Liver (tissue), 9 donors: Measurements from ENCODE around the gene HMHB1. TPM values are rescaled to one million over a fixed set of nuclear protein-coding genes. Genes with fewer than 3 reads are reported as not detected.

Experiments
- DNase-seq: peaks from one replicate; pipeline ENCODE4 v3.0.0-alpha.2; 2017; ENCODE audit warnings: low spot score
- H3K27ac ChIP-seq, 2 donors: one replicate each; pipeline ENCODE4 v1.7.0; 2013; ENCODE audit warnings: inconsistent platforms in 2 of 2, low read length in 2 of 2, control low read depth in 1 of 2, low read depth in 1 of 2, mild to moderate bottlenecking in 1 of 2
- H3K27me3 ChIP-seq, 4 donors: one replicate each; pipeline versions ENCODE4 v1.6.1 to v1.7.0; 2013; ENCODE audit warnings: low read length in 3 of 4, inconsistent platforms in 1 of 4, mild to moderate bottlenecking in 1 of 4, moderate library complexity in 1 of 4; ENCODE audit not compliant: control insufficient read depth in 4 of 4, insufficient read depth in 4 of 4
- H3K36me3 ChIP-seq, 4 donors: one replicate each; pipeline versions ENCODE4 v1.6.1 to v1.7.0; 2013; ENCODE audit warnings: low read length in 3 of 4, mild to moderate bottlenecking in 3 of 4, low read depth in 1 of 4, moderate library complexity in 1 of 4; ENCODE audit not compliant: control insufficient read depth in 4 of 4, insufficient read depth in 3 of 4
- H3K4me1 ChIP-seq, 4 donors: one replicate each; pipeline versions ENCODE4 v1.6.1 to v1.7.0; 2013; ENCODE audit warnings: low read length in 3 of 4, mild to moderate bottlenecking in 3 of 4, moderate library complexity in 1 of 4; ENCODE audit not compliant: control insufficient read depth in 4 of 4, insufficient read depth in 4 of 4
- H3K4me3 ChIP-seq, 3 donors: one replicate each; pipeline versions ENCODE4 v1.6.1 to v1.7.0; 2013; ENCODE audit warnings: low read length in 3 of 3, control low read depth in 1 of 3, low read depth in 1 of 3, mild to moderate bottlenecking in 1 of 3
- H3K9ac ChIP-seq, 2 donors: one replicate each; pipeline ENCODE4 v1.7.0; 2013; ENCODE audit warnings: low read length in 2 of 2, mild to moderate bottlenecking in 2 of 2, moderate library complexity in 2 of 2, control low read depth in 1 of 2, low read depth in 1 of 2
- H3K9me3 ChIP-seq, 4 donors: one replicate each; pipeline versions ENCODE4 v1.6.1 to v1.7.0; 2013; ENCODE audit warnings: low read length in 3 of 4; ENCODE audit not compliant: control insufficient read depth in 4 of 4
- ATF3 ChIP-seq: IDR thresholded peaks from 2 replicates; pipeline ENCODE4 v1.6.1; 2016; ENCODE audit warnings: antibody characterized with exemption
- CTCF ChIP-seq: fragments of 150-350 bp; IDR thresholded peaks from 2 replicates; pipeline ENCODE4 v1.5.1; 2017; ENCODE audit warnings: improper control_type of control experiment, low read depth, low read length; ENCODE audit not compliant: missing input control
- EGR1 ChIP-seq, 2 donors: IDR thresholded peaks; 2 replicates each; pipeline ENCODE4 v1.6.1; 2016 to 2018; ENCODE audit warnings: antibody characterized with exemption in 2 of 2, low read depth in 2 of 2
- FOXA1 ChIP-seq: IDR thresholded peaks from 2 replicates; pipeline ENCODE4 v1.6.1; 2016; ENCODE audit warnings: antibody characterized with exemption
- FOXA2 ChIP-seq: IDR thresholded peaks from 2 replicates; pipeline ENCODE4 v1.6.1; 2016; ENCODE audit warnings: antibody characterized with exemption
- HNF4A ChIP-seq, 2 donors: conservative IDR thresholded peaks; 2 replicates each; pipeline ENCODE4 v1.6.1; 2016; ENCODE audit warnings: antibody characterized with exemption in 2 of 2, mild to moderate bottlenecking in 2 of 2
- HNF4G ChIP-seq: IDR thresholded peaks from 2 replicates; pipeline ENCODE4 v1.6.1; 2016; ENCODE audit warnings: antibody characterized with exemption
- JUND ChIP-seq, 2 donors: IDR thresholded peaks; 2 replicates each; pipeline ENCODE4 v1.6.1; 2016; ENCODE audit warnings: antibody characterized with exemption in 2 of 2
- MAX ChIP-seq: IDR thresholded peaks from 2 replicates; pipeline ENCODE4 v1.6.1; 2016; ENCODE audit warnings: antibody characterized with exemption
- NR2F2 ChIP-seq: IDR thresholded peaks from 2 replicates; pipeline ENCODE4 v1.6.1; 2016; ENCODE audit warnings: antibody characterized with exemption
- RAD21 ChIP-seq, 2 donors: IDR thresholded peaks; 2 replicates each; pipeline ENCODE4 v1.6.1; 2016; ENCODE audit warnings: antibody characterized with exemption in 2 of 2, mild to moderate bottlenecking in 2 of 2
- RXRA ChIP-seq, 2 donors: IDR thresholded peaks; 2 replicates each; pipeline ENCODE4 v1.6.1; 2017 to 2018; ENCODE audit warnings: antibody characterized with exemption in 2 of 2, mild to moderate bottlenecking in 1 of 2
- SP1 ChIP-seq: IDR thresholded peaks from 2 replicates; pipeline ENCODE4 v1.6.1; 2018; ENCODE audit warnings: antibody characterized with exemption, mild to moderate bottlenecking
- TAF1 ChIP-seq: conservative IDR thresholded peaks from 2 replicates; pipeline ENCODE4 v1.6.1; 2016; ENCODE audit warnings: antibody characterized with exemption, mild to moderate bottlenecking
- YY1 ChIP-seq: IDR thresholded peaks from 2 replicates; pipeline ENCODE4 v1.6.1; 2016; ENCODE audit warnings: antibody characterized with exemption, mild to moderate bottlenecking
- ZBTB33 ChIP-seq: IDR thresholded peaks from 2 replicates; pipeline ENCODE4 v1.6.1; 2016; ENCODE audit warnings: antibody characterized with exemption
- WGBS: extraction: QIAGEN DNeasy Blood & Tissue Kit; methylation state at CpG from one replicate; pipeline ENCODE4 v1.1.7; 2013; 5-methylcytosine and 5-hydroxymethylcytosine counted together
- polyA plus RNA-seq, 2 donors: library from polyadenylated mRNA; stranded (reverse) in 1 of 2; unstranded in 1 of 2; fragments of 200-250 nt in 1 of 2; fragments of >200 nt in 1 of 2; fragmentation: Nextera tagmentation in 1 of 2; extraction: Ambion mirVana in 1 of 2; gene quantifications; one replicate each; pipeline versions ENCODE4 v1.2.1 to v1.2.3, GENCODE V29; 2013 to 2015
- total RNA-seq, 2 donors: library from RNA; depleted of rRNA; stranded (reverse); fragments of >200 nt; gene quantifications; one replicate each; pipeline ENCODE4 v1.2.3, GENCODE V29; 2014
- TF ChIP-seq, protein P1 (sequence below): IDR thresholded peaks from 2 replicates; pipeline ENCODE4 v1.6.1; 2016; ENCODE audit warnings: antibody characterized with exemption, mild to moderate bottlenecking
- donor health status: healthy.
- donor health status: healthy.
- donor health status: healthy.
- donor health status: healthy.
- donor health status: healthy.

The HMHB1 gene
- total and polyA plus RNA-seq, 4 donors: not detected

GRCh38 chr5:143782588-143783386 lies 29.2 kb upstream of the HMHB1 start:
- Histone ChIP-seq H3K4me1 (no peaks in the 10 kb centered on the region), H3K9ac (no peak overlapping the region), H3K27ac (no peak overlapping the region), H3K27me3 (no peaks in the 10 kb centered on the region), H3K9me3 (peaks cover 0 to 5% (median 0%) of the 10 kb centered on the region in 4 donors), H3K4me3 (no peak overlapping the region), H3K36me3 (no peaks in the 10 kb centered on the region)
- 66% methylated on average over 3 of the region's 3 CpGs for WGBS
- TF ChIP-seq CTCF (no peak), MAX (no peak), ATF3 (no peak), RXRA (IDR thresholded peaks at IDR 0.05) (no peak), EGR1 (IDR thresholded peaks at IDR 0.05; ENCODE audit: low read depth in 2 of 2) (no peak), TAF1 (no peak), NR2F2 (no peak), HNF4A (conservative IDR thresholded peaks at IDR 0.05) (no peak), SP1 (no peak), JUND (IDR thresholded peaks at IDR 0.05) (no peak)
- TF ChIP-seq, protein P1, sequence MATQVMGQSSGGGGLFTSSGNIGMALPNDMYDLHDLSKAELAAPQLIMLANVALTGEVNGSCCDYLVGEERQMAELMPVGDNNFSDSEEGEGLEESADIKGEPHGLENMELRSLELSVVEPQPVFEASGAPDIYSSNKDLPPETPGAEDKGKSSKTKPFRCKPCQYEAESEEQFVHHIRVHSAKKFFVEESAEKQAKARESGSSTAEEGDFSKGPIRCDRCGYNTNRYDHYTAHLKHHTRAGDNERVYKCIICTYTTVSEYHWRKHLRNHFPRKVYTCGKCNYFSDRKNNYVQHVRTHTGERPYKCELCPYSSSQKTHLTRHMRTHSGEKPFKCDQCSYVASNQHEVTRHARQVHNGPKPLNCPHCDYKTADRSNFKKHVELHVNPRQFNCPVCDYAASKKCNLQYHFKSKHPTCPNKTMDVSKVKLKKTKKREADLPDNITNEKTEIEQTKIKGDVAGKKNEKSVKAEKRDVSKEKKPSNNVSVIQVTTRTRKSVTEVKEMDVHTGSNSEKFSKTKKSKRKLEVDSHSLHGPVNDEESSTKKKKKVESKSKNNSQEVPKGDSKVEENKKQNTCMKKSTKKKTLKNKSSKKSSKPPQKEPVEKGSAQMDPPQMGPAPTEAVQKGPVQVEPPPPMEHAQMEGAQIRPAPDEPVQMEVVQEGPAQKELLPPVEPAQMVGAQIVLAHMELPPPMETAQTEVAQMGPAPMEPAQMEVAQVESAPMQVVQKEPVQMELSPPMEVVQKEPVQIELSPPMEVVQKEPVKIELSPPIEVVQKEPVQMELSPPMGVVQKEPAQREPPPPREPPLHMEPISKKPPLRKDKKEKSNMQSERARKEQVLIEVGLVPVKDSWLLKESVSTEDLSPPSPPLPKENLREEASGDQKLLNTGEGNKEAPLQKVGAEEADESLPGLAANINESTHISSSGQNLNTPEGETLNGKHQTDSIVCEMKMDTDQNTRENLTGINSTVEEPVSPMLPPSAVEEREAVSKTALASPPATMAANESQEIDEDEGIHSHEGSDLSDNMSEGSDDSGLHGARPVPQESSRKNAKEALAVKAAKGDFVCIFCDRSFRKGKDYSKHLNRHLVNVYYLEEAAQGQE: no peak
- DNase-seq: no peak

GRCh38 chr5:143788401-143788800 lies 23.6 kb upstream of the HMHB1 start:
- Histone ChIP-seq H3K4me1 (no peaks in the 10 kb centered on the region), H3K9me3 (peaks cover 0 to 3% (median 0%) of the 10 kb centered on the region in 4 donors), H3K27me3 (no peaks in the 10 kb centered on the region), H3K4me3 (no peak overlapping the region), H3K27ac (no peak overlapping the region), H3K9ac (no peak overlapping the region), H3K36me3 (no peaks in the 10 kb centered on the region)
- no peak for DNase-seq
- WGBS: 85% methylated on average over 1 of the region's 1 CpG
- TF ChIP-seq, protein P1: no peak
- TF ChIP-seq FOXA2 (no peak), EGR1 (IDR thresholded peaks at IDR 0.05; ENCODE audit: low read depth in 2 of 2) (no peak), ATF3 (no peak), YY1 (no peak), SP1 (no peak), JUND (IDR thresholded peaks at IDR 0.05) (no peak), RAD21 (IDR thresholded peaks at IDR 0.05) (no peak), TAF1 (no peak), ZBTB33 (no peak), FOXA1 (no peak), HNF4A (conservative IDR thresholded peaks at IDR 0.05) (no peak), NR2F2 (no peak), HNF4G (no peak)
